Endothelial cell of umbilical vein (primary cell): ENCODE measurements around the gene SSUH2. TPM values are rescaled to one million over a fixed set of nuclear protein-coding genes. Genes with fewer than 3 reads are reported as not detected.

Source experiments
- BruUV-seq: library from RNA; stranded (reverse); fragments of 400-500 nt; replicated peaks from 2 replicates; lab custom pipeline; 2021; lab: Mats Ljungman, UMichigan
- CTCF ChIA-PET: fragments of 300-600, 350-600 bp; sonication (Branson Sonifier 250); formaldehyde crosslinking; loops from one replicate; lab custom pipeline; 2021; ENCODE audit warnings: antibody characterized with exemption, inconsistent platforms; lab: Charles Lee
- POLR2A ChIA-PET: fragments of 300-600, 350-600 bp; sonication (Branson Sonifier 250); formaldehyde crosslinking; loops from one replicate; lab custom pipeline; 2021; ENCODE audit warnings: antibody characterized with exemption, inconsistent platforms; lab: Charles Lee
- DNase-seq: peaks from one replicate; pipeline ENCODE4 v3.0.0-alpha.2; 2011; ENCODE audit warnings: low read depth, low spot score
- FAIRE-seq: peaks from 2 replicates; lab custom pipeline; 2011; peaks lifted over from hg19 to GRCh38; lab: Jason Lieb, UNC
- H2AFZ ChIP-seq: 2 replicates; pipeline ENCODE4 v1.6.0; 2012; ENCODE audit warnings: low read depth, low read length, control low read depth, inconsistent platforms
- H3K27ac ChIP-seq: 2 replicates; pipeline ENCODE4 v1.5.1; 2011; ENCODE audit warnings: low read depth, mild to moderate bottlenecking, control low read depth, low read length, moderate library complexity; ENCODE audit not compliant: insufficient read depth
- H3K27me3 ChIP-seq, 2 experiments: 2 replicates each; pipeline versions ENCODE4 v1.6.0 to v1.6.1; 2011; ENCODE audit warnings: low read length in 2 of 2, mixed read lengths in 1 of 2; ENCODE audit not compliant: control insufficient read depth in 2 of 2, insufficient read depth in 2 of 2
- H3K36me3 ChIP-seq, 2 experiments: 2 replicates in 1 of 2; 3 replicates in 1 of 2; pipeline ENCODE4 v1.5.1; 2011; ENCODE audit warnings: low read length in 2 of 2, mild to moderate bottlenecking in 1 of 2, moderate library complexity in 1 of 2; ENCODE audit not compliant: control insufficient read depth in 2 of 2, insufficient read depth in 2 of 2; ENCODE audit errors: extremely low read depth in 1 of 2
- H3K4me1 ChIP-seq: 3 replicates; pipeline ENCODE4 v1.5.1; 2011; ENCODE audit warnings: mild to moderate bottlenecking, low read length; ENCODE audit not compliant: control insufficient read depth, insufficient read depth; ENCODE audit errors: extremely low read depth
- H3K4me2 ChIP-seq: 2 replicates; pipeline ENCODE4 v1.6.1; 2011; ENCODE audit warnings: low read length, control low read depth, mixed read lengths; ENCODE audit not compliant: insufficient read depth
- H3K4me3 ChIP-seq, 3 experiments: fragments of 200-600 bp in 1 of 3; sonication (generic), shearing (Covaris generic) in 1 of 3; replicated peaks in 1 of 3; 2 replicates each; pipeline ENCODE4 v1.5.1; 2011 to 2016; ENCODE audit warnings: control low read depth in 3 of 3, low read length in 3 of 3, mild to moderate bottlenecking in 2 of 3, inconsistent platforms in 1 of 3, low read depth in 1 of 3, moderate library complexity in 1 of 3; ENCODE audit not compliant: insufficient read depth in 1 of 3
- H3K79me2 ChIP-seq: 2 replicates; pipeline ENCODE4 v1.6.0; 2012; ENCODE audit warnings: low read length, inconsistent platforms; ENCODE audit not compliant: control insufficient read depth, insufficient read depth
- H3K9ac ChIP-seq: replicated peaks from 2 replicates; pipeline ENCODE3; 2011; ENCODE audit warnings: low read length, control low read depth; ENCODE audit not compliant: insufficient read depth; ENCODE audit errors: extremely low read depth
- H3K9me1 ChIP-seq: replicated peaks from 3 replicates; pipeline ENCODE4 v1.6.0; 2011; ENCODE audit warnings: mild to moderate bottlenecking, low read length; ENCODE audit not compliant: control insufficient read depth, insufficient read depth; ENCODE audit errors: extremely low read depth
- H3K9me3 ChIP-seq: replicated peaks from 2 replicates; pipeline ENCODE4 v1.5.1; 2012; ENCODE audit warnings: low read length, inconsistent platforms; ENCODE audit not compliant: control insufficient read depth, insufficient read depth
- H4K20me1 ChIP-seq: replicated peaks from 2 replicates; pipeline ENCODE3; 2011; ENCODE audit warnings: mild to moderate bottlenecking, low read length; ENCODE audit not compliant: control insufficient read depth, insufficient read depth; ENCODE audit errors: extremely low read depth
- CTCF ChIP-seq, 2 donors: IDR thresholded peaks; 1 replicate in 1 of 2; 2 replicates in 1 of 2; pipeline ENCODE4 v1.5.1; 2011; ENCODE audit warnings: low read length in 2 of 2, mild to moderate bottlenecking in 2 of 2, moderate library complexity in 2 of 2, control low read depth in 1 of 2, inconsistent platforms in 1 of 2, low read depth in 1 of 2; ENCODE audit not compliant: insufficient read depth in 1 of 2; ENCODE audit errors: extremely low read depth in 1 of 2
- EZH2 ChIP-seq: IDR thresholded peaks from 2 replicates; pipeline ENCODE4 v1.6.1; 2012; ENCODE audit warnings: borderline replicate concordance, low read depth, mild to moderate bottlenecking, moderate library complexity, low read length, inconsistent platforms; ENCODE audit not compliant: severe bottlenecking
- FOS ChIP-seq: IDR thresholded peaks from 2 replicates; pipeline ENCODE4 v1.6.1; 2011; ENCODE audit warnings: mild to moderate bottlenecking, low read length, moderate library complexity, borderline replicate concordance; ENCODE audit not compliant: insufficient read depth
- GATA2 ChIP-seq: IDR thresholded peaks from 2 replicates; pipeline ENCODE4 v1.7.0; 2011; ENCODE audit warnings: low read depth, mild to moderate bottlenecking, moderate library complexity, mixed read lengths, low read length; ENCODE audit not compliant: insufficient read length, insufficient read depth
- JUN ChIP-seq: IDR thresholded peaks from 2 replicates; pipeline ENCODE4 v1.6.1; 2011; ENCODE audit warnings: borderline replicate concordance, low read depth; ENCODE audit not compliant: insufficient read length, insufficient read depth
- MAX ChIP-seq: IDR thresholded peaks from 2 replicates; pipeline ENCODE4 v1.6.1; 2011; ENCODE audit not compliant: insufficient read depth, insufficient read length
- MYC ChIP-seq: IDR thresholded peaks from one replicate; pipeline ENCODE4 v1.6.1; 2011; ENCODE audit warnings: mild to moderate bottlenecking, low read depth, low read length
- POLR2A ChIP-seq: IDR thresholded peaks from 2 replicates; pipeline ENCODE4 v1.6.1; 2012; ENCODE audit warnings: low read depth, mild to moderate bottlenecking, control low read depth, low read length
- POLR2AphosphoS5 ChIP-seq: IDR thresholded peaks from 2 replicates; pipeline ENCODE4 v1.6.1; 2012; ENCODE audit warnings: low read depth, mild to moderate bottlenecking, control low read depth, low read length, moderate library complexity; ENCODE audit not compliant: insufficient read depth
- dilution Hi-C: fragments of 300-500 bp; cut with MboI; formaldehyde crosslinking; loops from one replicate; pipeline ENCODE4 v1.15.0; 2019; ENCODE audit warnings: low sequenced_read_pairs; ENCODE audit not compliant: extremely low pct_ligation_motif_present
- intact Hi-C: fragments of 100-400 bp; cut with micrococcal nuclease; formaldehyde crosslinking; loops from one replicate; pipeline ENCODE4 v1.10.0; 2022
- polyA plus RNA-seq, 4 experiments: library from polyadenylated mRNA; depleted of rRNA in 3 of 4; stranded (reverse) in 3 of 4; unstranded in 1 of 4; fragments of >200 nt; gene quantifications; 2 replicates each; pipeline versions ENCODE4 v1.2.1 to v1.2.3, GENCODE V29; 2011 to 2012; ENCODE audit warnings: missing spikeins in 1 of 4
- total RNA-seq: library from RNA; stranded (reverse); gene quantifications from 2 replicates; pipeline ENCODE4 v1.2.3, GENCODE V29; 2021

Gene SSUH2
- total and polyA plus RNA-seq, 2 donors (not counting 3 experiments of a cell fraction or from before 2014, with no cell fraction given) = 0.44 TPM; not detected in 1

GRCh38 chr3:8579943-8580342, 64.7 kb downstream of the SSUH2 start:
- H2AFZ ChIP-seq = no peak overlapping the region
- no peaks in the 10 kb centered on the region for H3K9me3 ChIP-seq
- TF ChIP-seq POLR2AphosphoS5 (no peak), GATA2 (no peak), JUN (no peak), MAX (no peak), POLR2A (no peak), CTCF (IDR thresholded peaks at IDR 0.05; ENCODE audit: extremely low read depth in 1 of 2, insufficient read depth in 1 of 2, low read depth in 1 of 2, low read length in 2 of 2) (no peak), MYC (no peak), EZH2 (no peak), FOS (no peak)
- POLR2A ChIA-PET = no interaction called here
- no peak overlapping the region for H3K9ac ChIP-seq
- no peak for FAIRE-seq
- H3K27ac ChIP-seq = no peak overlapping the region
- no peak for DNase-seq
- no peak overlapping the region for H3K4me3 ChIP-seq
- H3K36me3 ChIP-seq = no peaks in the 10 kb centered on the region
- CTCF ChIA-PET = interaction anchor here (1.6 kb wide), 1 partner anchor 138 kb away, joined by 4 read pairs; no protein-coding TSS in a partner anchor
- H3K4me1 ChIP-seq = no peaks in the 10 kb centered on the region
- H3K27me3 ChIP-seq = no peaks in the 10 kb centered on the region
- H4K20me1 ChIP-seq = no peaks in the 10 kb centered on the region
- intact Hi-C loops (no loop called here), dilution Hi-C loops (no loop called here)
- H3K9me1 ChIP-seq = no peaks in the 10 kb centered on the region
- H3K79me2 ChIP-seq = no peaks in the 10 kb centered on the region
- no peak overlapping the region for H3K4me2 ChIP-seq
- no TSS peak for BruUV-seq
